ENCODE results near the gene SH3PXD2A. TPM values are rescaled to one million over a fixed set of nuclear protein-coding genes. Genes with fewer than 3 reads are reported as not detected.

Gene SH3PXD2A
- polyA plus RNA-seq, 1 experiment, result 50.2 TPM

DNA sequence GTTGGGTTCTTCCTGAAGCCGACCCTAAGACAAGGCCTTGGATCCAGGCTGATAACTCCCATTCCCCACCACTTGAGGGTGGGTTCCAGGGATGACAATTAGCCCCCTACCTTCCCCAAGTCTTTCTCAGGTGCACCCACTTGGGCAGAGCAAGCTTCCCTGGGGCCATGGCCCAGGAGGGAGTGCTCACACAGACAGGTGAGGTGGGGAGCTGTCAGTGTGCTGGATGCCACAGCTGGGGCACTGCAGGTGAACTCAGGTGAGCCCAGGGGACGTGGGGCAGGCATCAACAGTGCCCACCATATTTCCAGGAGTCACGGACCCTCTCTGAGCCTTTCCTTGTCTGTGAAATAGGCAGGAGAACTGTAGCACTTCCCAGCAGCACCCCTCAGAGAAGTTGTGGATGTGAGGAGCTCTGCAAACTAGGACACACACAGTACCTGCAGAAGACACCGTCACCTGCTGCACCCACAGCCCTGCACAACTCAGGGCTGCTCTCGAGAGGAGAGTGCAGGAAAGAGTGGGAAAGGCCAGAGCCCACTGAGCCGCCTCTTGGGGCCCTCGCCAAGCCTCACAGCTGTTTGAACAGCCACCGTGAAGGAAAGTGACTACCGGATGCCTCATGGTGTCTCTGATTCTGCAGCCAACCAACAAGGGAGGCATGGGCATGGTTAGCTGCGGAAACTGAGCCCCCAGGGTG is 17.9 kb downstream of the SH3PXD2A start:
- ChIA-PET POLR2A (no interaction called here), CTCF (interaction anchor here (0.7 to 2.0 kb wide), 4 partner anchors 11 to 125 kb away, joined by 3 to 7 read pairs (median 4); no protein-coding TSS in a partner anchor)
- Histone ChIP-seq H3K36me3 (ENCODE audit: control insufficient read depth, insufficient read depth, low read length) (no peaks in the 10 kb centered on the region), H3K4me3 (ENCODE audit: low read depth, low read length) (no peak overlapping the region), H3K27me3 (ENCODE audit: control insufficient read depth, insufficient read depth, low read length) (no peaks in the 10 kb centered on the region)
- TF ChIP-seq CTCF (IDR thresholded peaks at IDR 0.05; ENCODE audit: insufficient read depth, low read depth, low read length), result no peak
- DNase-seq (ENCODE audit: low read depth), result no peak

DNA sequence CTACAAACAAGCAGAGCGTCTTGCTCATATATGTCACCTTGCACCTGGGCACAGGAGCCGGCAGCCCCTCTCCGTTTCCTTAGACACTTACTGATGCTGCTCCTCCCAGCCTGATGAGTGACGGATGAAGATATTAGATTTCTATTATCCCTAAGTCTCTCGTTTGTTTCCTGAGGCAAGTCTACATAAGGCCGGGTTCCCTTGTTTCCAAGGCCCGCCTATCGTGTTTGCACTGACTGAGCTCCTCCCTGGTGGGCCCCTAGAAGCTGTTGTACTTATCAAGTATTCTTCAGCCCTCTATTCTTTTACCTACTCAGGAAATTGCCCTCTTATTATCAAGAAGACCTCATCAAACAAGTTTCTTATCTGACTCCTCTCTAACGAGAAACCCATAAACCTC is 18.5 kb downstream of the SH3PXD2A start:
- CTCF ChIA-PET, result interaction anchor here (1.2 to 1.6 kb wide), 2 partner anchors 48 to 58 kb away, joined by 3 read pairs; no protein-coding TSS in a partner anchor

DNA sequence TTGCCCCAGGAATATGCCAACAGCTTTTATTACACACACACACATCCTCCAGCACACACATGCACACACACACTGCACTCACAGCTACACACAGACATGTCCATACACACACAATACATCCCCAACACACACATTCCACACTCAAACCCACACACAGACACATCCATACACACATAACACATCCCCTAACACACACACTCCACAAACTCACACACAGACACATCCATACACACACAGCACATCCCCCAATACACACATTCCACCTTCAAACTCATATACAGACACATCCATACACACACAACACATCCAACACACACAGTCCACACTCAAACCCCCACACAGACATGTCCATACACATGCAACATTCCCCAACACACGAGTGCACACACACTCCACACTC is 19.1 kb downstream of the SH3PXD2A start:
- no peak for DNase-seq (ENCODE audit: low read depth)
- no peak overlapping the region for H3K4me3 ChIP-seq (ENCODE audit: low read depth, low read length)
- CTCF ChIA-PET, result interaction anchor here (1.6 kb wide), 1 partner anchor 47 kb away, joined by 3 read pairs; no protein-coding TSS in a partner anchor
- H3K27me3 ChIP-seq (ENCODE audit: control insufficient read depth, insufficient read depth, low read length), result no peaks in the 10 kb centered on the region
- TF ChIP-seq CTCF (IDR thresholded peaks at IDR 0.05; ENCODE audit: insufficient read depth, low read depth, low read length), result no peak
- POLR2A ChIA-PET, result no interaction called here
- H3K36me3 ChIP-seq (ENCODE audit: control insufficient read depth, insufficient read depth, low read length), result no peaks in the 10 kb centered on the region

More for the DNA sequence above, 18.5 kb downstream of the SH3PXD2A start:
- POLR2A ChIA-PET, result no interaction called here
- DNase-seq (ENCODE audit: low read depth), result no peak
- H3K36me3 ChIP-seq (ENCODE audit: control insufficient read depth, insufficient read depth, low read length), result no peaks in the 10 kb centered on the region
- no peaks in the 10 kb centered on the region for H3K27me3 ChIP-seq (ENCODE audit: control insufficient read depth, insufficient read depth, low read length)
- H3K4me3 ChIP-seq (ENCODE audit: low read depth, low read length), result no peak overlapping the region
- TF ChIP-seq CTCF (IDR thresholded peaks at IDR 0.05; ENCODE audit: insufficient read depth, low read depth, low read length), result no peak

DNA sequence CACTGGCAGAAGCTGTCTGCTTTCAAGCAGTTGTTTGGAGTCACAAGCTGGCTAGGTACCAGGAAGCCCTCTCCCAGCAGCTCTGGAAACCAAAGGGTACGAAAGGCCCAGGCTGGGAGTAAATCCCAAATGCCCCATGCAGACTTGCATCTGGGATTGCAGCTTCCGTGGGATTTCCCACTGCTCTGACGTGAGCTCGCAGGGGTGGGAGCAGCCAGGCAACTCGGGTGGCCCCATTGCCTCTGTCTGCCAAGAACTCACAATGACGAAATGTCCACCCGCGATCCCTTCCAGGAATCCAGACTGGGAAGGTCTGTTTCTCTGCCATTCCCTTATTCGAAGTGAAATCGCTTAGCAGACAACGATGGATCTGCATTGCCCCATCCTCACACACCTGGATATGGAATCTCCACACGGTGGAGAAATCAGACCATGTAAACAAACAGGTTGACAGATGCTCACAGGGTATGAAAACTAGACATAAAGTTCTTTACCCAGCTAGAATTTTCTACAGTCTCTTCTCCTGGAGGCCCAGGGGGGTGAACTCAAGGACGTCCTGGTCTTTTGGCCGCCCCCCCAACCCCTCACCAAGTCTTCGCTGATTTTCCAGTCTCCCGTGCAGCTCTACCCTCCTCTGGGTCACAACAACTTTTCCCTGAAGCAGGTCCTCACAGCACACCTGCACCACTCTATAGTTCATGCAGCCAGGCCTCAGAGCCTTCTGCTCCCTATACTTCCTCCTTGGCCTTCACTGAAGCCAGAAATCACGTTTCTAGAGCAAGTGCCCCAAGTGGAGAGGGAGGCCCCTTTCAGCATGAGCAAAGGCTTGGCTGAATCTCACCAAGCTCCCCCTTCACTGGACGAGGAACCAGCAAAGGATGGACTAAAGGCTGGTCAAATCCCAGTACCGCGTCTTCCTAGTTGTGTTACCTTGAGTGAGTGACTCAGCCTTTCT is 20.0 kb downstream of the SH3PXD2A start:
- no peak overlapping the region for H3K4me3 ChIP-seq (ENCODE audit: low read depth, low read length)
- no peaks in the 10 kb centered on the region for H3K36me3 ChIP-seq (ENCODE audit: control insufficient read depth, insufficient read depth, low read length)
- DNase-seq (ENCODE audit: low read depth), result no peak
- ChIA-PET POLR2A (no interaction called here), CTCF (interaction anchor here (0.7 to 2.6 kb wide), 2 partner anchors 13 kb away, joined by 3 to 10 read pairs; no protein-coding TSS in a partner anchor)
- TF ChIP-seq CTCF (IDR thresholded peaks at IDR 0.05; ENCODE audit: insufficient read depth, low read depth, low read length), result no peak
- H3K27me3 ChIP-seq (ENCODE audit: control insufficient read depth, insufficient read depth, low read length), result no peaks in the 10 kb centered on the region

Data from BJ (cell line).